Renal cortical epithelial cell (primary cell): ENCODE data around the gene DIPK1A. TPM values are rescaled to one million over a fixed set of nuclear protein-coding genes. Genes with fewer than 3 reads are reported as not detected.

Experiments used
- DNase-seq: peaks from one replicate; pipeline ENCODE4 v3.0.0-alpha.2; 2011; ENCODE audit warnings: low read depth
- total RNA-seq: library from RNA; depleted of rRNA; stranded (reverse); fragments of >200 nt; gene quantifications from 2 replicates; pipeline ENCODE4 v1.2.3, GENCODE V29; 2014

The DIPK1A gene
- total RNA-seq, 1 donor from 2014 or later = 7.1 TPM

GRCh38 chr1:92803140-92803887 lies 157.9 kb downstream of the DIPK1A start:
- DNase-seq = no peak

- peak; percentile 43 for DNase-seq
Observed at GRCh38 chr1:92797961-92798360, 163.3 kb downstream of the DIPK1A start.

- DNase-seq = no peak
Observed at GRCh38 chr1:92797297-92797696, 164.0 kb downstream of the DIPK1A start.

GRCh38 chr1:92795166-92795565 lies 166.1 kb downstream of the DIPK1A start:
- no peak for DNase-seq

- DNase-seq = peak; percentile 19
Observed at GRCh38 chr1:92792340-92792782, 168.9 kb downstream of the DIPK1A start.

Other genes starting within 250 kb of the DIPK1A start
- gene EVI5, start 176.4 kb downstream of the DIPK1A start, total RNA-seq = 35.7 and 45.0 TPM in 2 replicates
- gene RPL5, start 129.4 kb downstream of the DIPK1A start, total RNA-seq = 826 and 1,085 TPM in 2 replicates
- gene MTF2, start 117.8 kb upstream of the DIPK1A start, total RNA-seq = 32.1 and 43.7 TPM in 2 replicates
- gene TMED5, start 219.0 kb upstream of the DIPK1A start, total RNA-seq = 103 and 134 TPM in 2 replicates
- gene CCDC18, start 219.3 kb upstream of the DIPK1A start, total RNA-seq = 9.7 and 10.2 TPM in 2 replicates